ENCODE data around the gene SRD5A3.

SRD5A3 gene

GRCh38 chr4:55345980-55346850, at the start of gene SRD5A3:
Gene SRD5A3, plus strand, starts transcription at chr4:55346242. Its CDS starts 95 bp downstream, at chr4:55346337.
- Histone ChIP-seq H3K27me3 (ENCODE audit: control insufficient read depth in 2 of 2, insufficient read depth in 2 of 2, low read length in 2 of 2) (no peaks in the 10 kb centered on the region), H3K4me1 (ENCODE audit: control insufficient read depth in 2 of 2, insufficient read depth in 2 of 2, low read length in 2 of 2) (peaks cover 8 to 11% of the 10 kb centered on the region in 2 donors), H3K4me3 (ENCODE audit: low read length in 2 of 2) (peak within 1 kb of the TSS; percentile 74 to 82), H3K36me3 (ENCODE audit: control insufficient read depth in 2 of 2, insufficient read depth in 2 of 2, low read length in 2 of 2) (no peaks in the 10 kb centered on the region), H3K27ac (ENCODE audit: low read depth in 2 of 2, low read length in 2 of 2) (peak within 1 kb of the TSS; percentile 93 to 94), H3K9ac (ENCODE audit: low read depth in 1 of 2, low read length in 2 of 2) (peak within 1 kb of the TSS; percentile 81 to 84), H3K9me3 (ENCODE audit: control insufficient read depth in 2 of 2, low read length in 2 of 2) (no peaks in the 10 kb centered on the region)

GRCh38 chr4:55297346-55297745, 48.7 kb upstream of the SRD5A3 start:
- Histone ChIP-seq H3K9ac (ENCODE audit: low read depth in 1 of 2, low read length in 2 of 2) (no peak overlapping the region), H3K36me3 (ENCODE audit: control insufficient read depth in 2 of 2, insufficient read depth in 2 of 2, low read length in 2 of 2) (no peaks in the 10 kb centered on the region), H3K4me1 (ENCODE audit: control insufficient read depth in 2 of 2, insufficient read depth in 2 of 2, low read length in 2 of 2) (no peaks in the 10 kb centered on the region), H3K4me3 (ENCODE audit: low read length in 2 of 2) (no peak overlapping the region), H3K27ac (ENCODE audit: low read depth in 2 of 2, low read length in 2 of 2) (no peak overlapping the region), H3K9me3 (ENCODE audit: control insufficient read depth in 2 of 2, low read length in 2 of 2) (no peaks in the 10 kb centered on the region), H3K27me3 (ENCODE audit: control insufficient read depth in 2 of 2, insufficient read depth in 2 of 2, low read length in 2 of 2) (no peaks in the 10 kb centered on the region)

- Histone ChIP-seq H3K9me3 (ENCODE audit: control insufficient read depth in 2 of 2, low read length in 2 of 2) (no peaks in the 10 kb centered on the region), H3K27ac (ENCODE audit: low read depth in 2 of 2, low read length in 2 of 2) (no peak overlapping the region), H3K9ac (ENCODE audit: low read depth in 1 of 2, low read length in 2 of 2) (no peak overlapping the region), H3K4me3 (ENCODE audit: low read length in 2 of 2) (no peak overlapping the region), H3K36me3 (ENCODE audit: control insufficient read depth in 2 of 2, insufficient read depth in 2 of 2, low read length in 2 of 2) (no peaks in the 10 kb centered on the region), H3K27me3 (ENCODE audit: control insufficient read depth in 2 of 2, insufficient read depth in 2 of 2, low read length in 2 of 2) (no peaks in the 10 kb centered on the region), H3K4me1 (ENCODE audit: control insufficient read depth in 2 of 2, insufficient read depth in 2 of 2, low read length in 2 of 2) (no peaks in the 10 kb centered on the region)
Measured at GRCh38 chr4:55303760-55304165, 42.3 kb upstream of the SRD5A3 start.

GRCh38 chr4:55304303-55304702, 41.7 kb upstream of the SRD5A3 start:
- no peaks in the 10 kb centered on the region for H3K27me3 ChIP-seq (ENCODE audit: control insufficient read depth in 2 of 2, insufficient read depth in 2 of 2, low read length in 2 of 2)
- H3K27ac ChIP-seq (ENCODE audit: low read depth in 2 of 2, low read length in 2 of 2), result no peak overlapping the region
- no peaks in the 10 kb centered on the region for H3K9me3 ChIP-seq (ENCODE audit: control insufficient read depth in 2 of 2, low read length in 2 of 2)
- H3K4me1 ChIP-seq (ENCODE audit: control insufficient read depth in 2 of 2, insufficient read depth in 2 of 2, low read length in 2 of 2), result no peaks in the 10 kb centered on the region
- H3K4me3 ChIP-seq (ENCODE audit: low read length in 2 of 2), result no peak overlapping the region
- H3K9ac ChIP-seq (ENCODE audit: low read depth in 1 of 2, low read length in 2 of 2), result no peak overlapping the region
- H3K36me3 ChIP-seq (ENCODE audit: control insufficient read depth in 2 of 2, insufficient read depth in 2 of 2, low read length in 2 of 2), result no peaks in the 10 kb centered on the region

- Histone ChIP-seq H3K27ac (ENCODE audit: low read depth in 2 of 2, low read length in 2 of 2) (no peak overlapping the region), H3K36me3 (ENCODE audit: control insufficient read depth in 2 of 2, insufficient read depth in 2 of 2, low read length in 2 of 2) (no peaks in the 10 kb centered on the region), H3K9me3 (ENCODE audit: control insufficient read depth in 2 of 2, low read length in 2 of 2) (no peaks in the 10 kb centered on the region), H3K27me3 (ENCODE audit: control insufficient read depth in 2 of 2, insufficient read depth in 2 of 2, low read length in 2 of 2) (no peaks in the 10 kb centered on the region), H3K4me3 (ENCODE audit: low read length in 2 of 2) (no peak overlapping the region), H3K9ac (ENCODE audit: low read depth in 1 of 2, low read length in 2 of 2) (no peak overlapping the region), H3K4me1 (ENCODE audit: control insufficient read depth in 2 of 2, insufficient read depth in 2 of 2, low read length in 2 of 2) (no peaks in the 10 kb centered on the region)
Measured at GRCh38 chr4:55308071-55308470, 38.0 kb upstream of the SRD5A3 start.

- H3K4me3 ChIP-seq (ENCODE audit: low read length in 2 of 2), result no peak overlapping the region
- no peaks in the 10 kb centered on the region for H3K9me3 ChIP-seq (ENCODE audit: control insufficient read depth in 2 of 2, low read length in 2 of 2)
- H3K4me1 ChIP-seq (ENCODE audit: control insufficient read depth in 2 of 2, insufficient read depth in 2 of 2, low read length in 2 of 2), result no peaks in the 10 kb centered on the region
- H3K36me3 ChIP-seq (ENCODE audit: control insufficient read depth in 2 of 2, insufficient read depth in 2 of 2, low read length in 2 of 2), result no peaks in the 10 kb centered on the region
- H3K9ac ChIP-seq (ENCODE audit: low read depth in 1 of 2, low read length in 2 of 2), result no peak overlapping the region
- H3K27ac ChIP-seq (ENCODE audit: low read depth in 2 of 2, low read length in 2 of 2), result no peak overlapping the region
- no peaks in the 10 kb centered on the region for H3K27me3 ChIP-seq (ENCODE audit: control insufficient read depth in 2 of 2, insufficient read depth in 2 of 2, low read length in 2 of 2)
Measured at GRCh38 chr4:55311792-55312488, 34.1 kb upstream of the SRD5A3 start.

- Histone ChIP-seq H3K27ac (ENCODE audit: low read depth in 2 of 2, low read length in 2 of 2) (no peak overlapping the region), H3K4me3 (ENCODE audit: low read length in 2 of 2) (no peak overlapping the region), H3K9ac (ENCODE audit: low read depth in 1 of 2, low read length in 2 of 2) (no peak overlapping the region)
Measured at GRCh38 chr4:55312489-55313101, 33.4 kb upstream of the SRD5A3 start.

GRCh38 chr4:55314141-55314820, 31.8 kb upstream of the SRD5A3 start:
- Histone ChIP-seq H3K9ac (ENCODE audit: low read depth in 1 of 2, low read length in 2 of 2) (no peak overlapping the region), H3K9me3 (ENCODE audit: control insufficient read depth in 2 of 2, low read length in 2 of 2) (no peaks in the 10 kb centered on the region), H3K36me3 (ENCODE audit: control insufficient read depth in 2 of 2, insufficient read depth in 2 of 2, low read length in 2 of 2) (no peaks in the 10 kb centered on the region), H3K27ac (ENCODE audit: low read depth in 2 of 2, low read length in 2 of 2) (no peak overlapping the region), H3K27me3 (ENCODE audit: control insufficient read depth in 2 of 2, insufficient read depth in 2 of 2, low read length in 2 of 2) (no peaks in the 10 kb centered on the region), H3K4me1 (ENCODE audit: control insufficient read depth in 2 of 2, insufficient read depth in 2 of 2, low read length in 2 of 2) (no peaks in the 10 kb centered on the region), H3K4me3 (ENCODE audit: low read length in 2 of 2) (no peak overlapping the region)

More at GRCh38 chr4:55312489-55313101, 33.4 kb upstream of the SRD5A3 start:
- no peaks in the 10 kb centered on the region for H3K36me3 ChIP-seq (ENCODE audit: control insufficient read depth in 2 of 2, insufficient read depth in 2 of 2, low read length in 2 of 2)
- H3K27me3 ChIP-seq (ENCODE audit: control insufficient read depth in 2 of 2, insufficient read depth in 2 of 2, low read length in 2 of 2), result no peaks in the 10 kb centered on the region
- H3K9me3 ChIP-seq (ENCODE audit: control insufficient read depth in 2 of 2, low read length in 2 of 2), result no peaks in the 10 kb centered on the region
- no peaks in the 10 kb centered on the region for H3K4me1 ChIP-seq (ENCODE audit: control insufficient read depth in 2 of 2, insufficient read depth in 2 of 2, low read length in 2 of 2)

- no peak overlapping the region for H3K4me3 ChIP-seq (ENCODE audit: low read length in 2 of 2)
- no peaks in the 10 kb centered on the region for H3K36me3 ChIP-seq (ENCODE audit: control insufficient read depth in 2 of 2, insufficient read depth in 2 of 2, low read length in 2 of 2)
- no peaks in the 10 kb centered on the region for H3K4me1 ChIP-seq (ENCODE audit: control insufficient read depth in 2 of 2, insufficient read depth in 2 of 2, low read length in 2 of 2)
- H3K9ac ChIP-seq (ENCODE audit: low read depth in 1 of 2, low read length in 2 of 2), result no peak overlapping the region
- no peak overlapping the region for H3K27ac ChIP-seq (ENCODE audit: low read depth in 2 of 2, low read length in 2 of 2)
- no peaks in the 10 kb centered on the region for H3K27me3 ChIP-seq (ENCODE audit: control insufficient read depth in 2 of 2, insufficient read depth in 2 of 2, low read length in 2 of 2)
- no peaks in the 10 kb centered on the region for H3K9me3 ChIP-seq (ENCODE audit: control insufficient read depth in 2 of 2, low read length in 2 of 2)
Measured at GRCh38 chr4:55318175-55319129, 27.6 kb upstream of the SRD5A3 start.
